SK-N-MC (cell line): ENCODE measurements around the gene GORASP1.

Experiments
- DNase-seq: peaks from one replicate; pipeline ENCODE4 v3.0.0-alpha.2; 2011; ENCODE audit warnings: low read depth, low spot score
- H3K27ac ChIP-seq: fragments of 200-600 bp; sonication (generic); 2 replicates; pipeline ENCODE4 v1.5.1; 2016; ENCODE audit warnings: mixed run types
- H3K36me3 ChIP-seq: fragments of 200-600 bp; sonication (generic); 2 replicates; pipeline ENCODE4 v1.6.1; 2017; ENCODE audit warnings: antibody characterized with exemption, low read length, mixed read lengths; ENCODE audit not compliant: insufficient read depth
- H3K4me3 ChIP-seq: fragments of 200-600 bp; sonication (generic); 2 replicates; pipeline ENCODE4 v1.5.1; 2016
- H3K9ac ChIP-seq: fragments of 200-600 bp; sonication (generic); 2 replicates; pipeline ENCODE4 v1.8.0; 2017; ENCODE audit warnings: mixed run types, mixed read lengths; ENCODE audit not compliant: insufficient read length
- H3K9me3 ChIP-seq: fragments of 200-600 bp; sonication (generic); 2 replicates; pipeline ENCODE4 v1.6.1; 2017; ENCODE audit warnings: low read depth, mild to moderate bottlenecking, antibody characterized with exemption, low read length, moderate library complexity, mixed read lengths
- EZH2 ChIP-seq: fragments of 200-600 bp; sonication (generic); IDR thresholded peaks from one replicate; pipeline ENCODE4 v1.6.1; 2017; ENCODE audit warnings: antibody characterized with exemption
- FOXP2 ChIP-seq: optimal IDR thresholded peaks from 2 replicates; pipeline ENCODE3; 2011; ENCODE audit warnings: mild to moderate bottlenecking, moderate library complexity; ENCODE audit not compliant: insufficient read depth; ENCODE audit errors: extremely low read length, control extremely low read depth
- POLR2AphosphoS5 ChIP-seq: IDR thresholded peaks from 2 replicates; pipeline ENCODE4 v1.6.1; 2012; ENCODE audit warnings: mild to moderate bottlenecking, low read depth, low read length, borderline replicate concordance

Gene GORASP1

GRCh38 chr3:39137435-39137936 lies 30.1 kb upstream of the GORASP1 start:
- H3K9me3 ChIP-seq = no peaks in the 10 kb centered on the region
- no peak overlapping the region for H3K27ac ChIP-seq
- no peak overlapping the region for H3K9ac ChIP-seq
- no peak for DNase-seq
- H3K4me3 ChIP-seq = no peak overlapping the region
- TF ChIP-seq EZH2 (no peak), FOXP2 (no peak), POLR2AphosphoS5 (no peak)
- no peaks in the 10 kb centered on the region for H3K36me3 ChIP-seq

DNA sequence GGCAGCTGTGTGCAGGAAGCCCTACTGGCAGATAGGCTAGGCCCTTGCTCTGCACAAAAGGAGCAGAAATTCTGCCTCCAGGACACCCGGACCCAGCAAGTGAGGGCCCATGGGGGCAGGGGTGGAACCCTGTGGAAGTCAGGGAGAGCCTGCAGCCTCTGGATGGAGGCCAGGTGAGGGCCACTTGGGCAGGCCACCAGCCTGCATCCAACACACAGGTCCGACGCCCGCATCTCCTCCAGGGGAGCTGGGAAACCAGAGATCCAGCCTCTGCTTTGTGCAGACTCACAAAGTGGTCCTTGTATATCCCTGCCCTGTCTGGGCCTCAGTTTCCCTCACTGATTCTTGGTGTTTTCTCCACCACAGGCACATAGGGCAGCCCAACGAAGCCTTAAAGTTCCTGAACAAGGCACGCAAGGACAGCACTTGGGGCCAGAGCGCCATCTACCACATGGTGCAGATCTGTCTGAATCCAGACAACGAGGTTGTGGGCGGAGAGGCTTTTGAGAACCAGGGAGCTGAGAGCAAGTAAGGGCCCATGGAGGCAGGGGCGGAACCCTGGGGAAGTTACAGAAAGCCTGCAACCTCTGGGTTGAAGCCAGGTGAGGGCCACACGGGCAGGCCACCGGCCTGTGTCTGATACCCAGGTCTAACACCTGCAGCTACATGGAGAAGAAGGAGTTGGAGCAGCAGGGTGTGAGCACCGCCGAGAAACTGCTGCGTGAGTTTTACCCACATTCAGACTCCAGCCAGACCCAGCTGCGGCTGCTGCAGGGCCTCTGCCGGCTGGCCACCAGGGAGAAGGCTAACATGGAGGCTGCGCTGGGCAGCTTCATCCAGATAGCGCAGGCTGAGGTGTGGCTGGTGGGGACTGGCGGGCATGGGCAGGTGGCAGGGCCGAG lies 29.4 kb upstream of the GORASP1 start:
- H3K4me3 ChIP-seq = no peak overlapping the region
- DNase-seq = no peak

GRCh38 chr3:39135170-39135805 lies 27.9 kb upstream of the GORASP1 start:
- Histone ChIP-seq H3K9ac (no peak overlapping the region), H3K36me3 (no peaks in the 10 kb centered on the region), H3K27ac (no peak overlapping the region), H3K9me3 (no peaks in the 10 kb centered on the region), H3K4me3 (no peak overlapping the region)
- DNase-seq = no peak
- TF ChIP-seq EZH2 (no peak), POLR2AphosphoS5 (no peak), FOXP2 (no peak)

More for the DNA sequence above, 29.4 kb upstream of the GORASP1 start:
- Histone ChIP-seq H3K9me3 (no peaks in the 10 kb centered on the region), H3K27ac (no peak overlapping the region), H3K36me3 (no peaks in the 10 kb centered on the region), H3K9ac (no peak overlapping the region)
- no peak for TF ChIP-seq EZH2
- no peak for TF ChIP-seq FOXP2
- TF ChIP-seq POLR2AphosphoS5 = no peak

DNA sequence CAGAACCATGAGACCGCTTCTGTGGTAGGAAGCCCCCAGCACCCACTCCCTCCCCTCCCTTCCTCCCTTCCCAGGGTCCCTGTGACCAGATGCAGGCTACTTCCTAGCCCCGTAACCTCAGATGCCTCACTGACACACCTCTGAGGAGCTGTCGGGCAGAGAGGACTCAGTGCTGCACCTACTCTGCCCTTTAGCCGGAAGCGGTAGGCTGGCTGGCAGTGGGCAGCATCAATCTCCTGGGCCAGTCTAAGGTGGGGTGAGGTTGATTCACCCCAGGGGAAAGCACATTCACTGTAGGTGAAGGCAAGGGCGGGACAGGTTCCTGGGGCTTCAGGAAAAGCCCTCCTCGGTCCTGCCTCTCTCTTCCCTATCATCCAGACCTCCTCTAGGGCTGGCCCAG lies 26.9 kb upstream of the GORASP1 start:
- Histone ChIP-seq H3K4me3 (no peak overlapping the region), H3K36me3 (no peaks in the 10 kb centered on the region), H3K9ac (no peak overlapping the region), H3K9me3 (no peaks in the 10 kb centered on the region), H3K27ac (no peak overlapping the region)
- TF ChIP-seq POLR2AphosphoS5 (no peak), FOXP2 (no peak), EZH2 (no peak)
- no peak for DNase-seq

- Histone ChIP-seq H3K9ac (no peak overlapping the region), H3K36me3 (no peaks in the 10 kb centered on the region), H3K27ac (no peak overlapping the region), H3K4me3 (no peak overlapping the region), H3K9me3 (no peaks in the 10 kb centered on the region)
- no peak for TF ChIP-seq POLR2AphosphoS5
- no peak for TF ChIP-seq EZH2
- no peak for TF ChIP-seq FOXP2
- DNase-seq = no peak
These were observed 26.4 kb upstream of the GORASP1 start for GRCh38 chr3:39133822-39134221.

- no peaks in the 10 kb centered on the region for H3K9me3 ChIP-seq
- no peak overlapping the region for H3K27ac ChIP-seq
- TF ChIP-seq EZH2 (no peak), POLR2AphosphoS5 (no peak), FOXP2 (no peak)
- no peak overlapping the region for H3K4me3 ChIP-seq
- H3K36me3 ChIP-seq = no peaks in the 10 kb centered on the region
- H3K9ac ChIP-seq = no peak overlapping the region
- DNase-seq = no peak
These were observed 25.7 kb upstream of the GORASP1 start for GRCh38 chr3:39133093-39133490.

- Histone ChIP-seq H3K9ac (no peak overlapping the region), H3K4me3 (no peak overlapping the region), H3K36me3 (no peaks in the 10 kb centered on the region), H3K9me3 (no peaks in the 10 kb centered on the region), H3K27ac (no peak overlapping the region)
- no peak for TF ChIP-seq FOXP2
- no peak for TF ChIP-seq POLR2AphosphoS5
- TF ChIP-seq EZH2 = no peak
- DNase-seq = no peak
These were observed 25.0 kb upstream of the GORASP1 start for GRCh38 chr3:39132096-39133092.

GRCh38 chr3:39130693-39131265 lies 23.4 kb upstream of the GORASP1 start:
- no peak overlapping the region for H3K9ac ChIP-seq
- H3K4me3 ChIP-seq = no peak overlapping the region
- TF ChIP-seq FOXP2 (no peak), EZH2 (no peak), POLR2AphosphoS5 (no peak)
- H3K9me3 ChIP-seq = no peaks in the 10 kb centered on the region
- H3K36me3 ChIP-seq = no peaks in the 10 kb centered on the region
- no peak for DNase-seq
- no peak overlapping the region for H3K27ac ChIP-seq
